Urinary bladder (tissue), 4 donors: ENCODE results near the gene USP2. TPM values are rescaled to one million over a fixed set of nuclear protein-coding genes. Genes with fewer than 3 reads are reported as not detected.

Experiments used
- DNase-seq: peaks from one replicate; pipeline ENCODE4 v3.0.0-alpha.2; 2015; ENCODE audit errors: extremely low spot score
- H3K27ac ChIP-seq: one replicate; pipeline ENCODE4 v1.5.1; 2013; ENCODE audit warnings: low read depth, mild to moderate bottlenecking, moderate library complexity
- H3K36me3 ChIP-seq: one replicate; pipeline ENCODE4 v1.6.1; 2013; ENCODE audit warnings: mild to moderate bottlenecking, moderate library complexity; ENCODE audit not compliant: insufficient read depth
- H3K4me1 ChIP-seq: one replicate; pipeline ENCODE4 v1.6.1; 2013; ENCODE audit warnings: mild to moderate bottlenecking, moderate library complexity; ENCODE audit not compliant: insufficient read depth
- H3K4me3 ChIP-seq: one replicate; pipeline ENCODE4 v1.5.1; 2013; ENCODE audit warnings: low read depth, low read length
- WGBS: extraction: QIAGEN DNeasy Blood & Tissue Kit; methylation state at CpG from one replicate; pipeline ENCODE4 v1.1.7; 2013; 5-methylcytosine and 5-hydroxymethylcytosine counted together
- polyA plus RNA-seq: library from polyadenylated mRNA; stranded (reverse); fragments of 200-250 nt; gene quantifications from one replicate; pipeline ENCODE4 v1.2.3, GENCODE V29; 2013
- total RNA-seq: library from RNA; depleted of rRNA; stranded (reverse); fragments of >200 nt; gene quantifications from one replicate; pipeline ENCODE4 v1.2.3, GENCODE V29; 2014
- donor health status: healthy with polysubstance abuse.
- donor health status: healthy.

The USP2 gene
- total and polyA plus RNA-seq, 2 donors, result 1.1 to 4.8 TPM

- WGBS, result 88% methylated on average over 10 of the region's 10 CpGs
- H3K36me3 ChIP-seq, result no peaks in the 10 kb centered on the region
- DNase-seq, result no peak
- H3K27ac ChIP-seq, result no peak overlapping the region
- H3K4me1 ChIP-seq, result no peaks in the 10 kb centered on the region
- H3K4me3 ChIP-seq, result no peak overlapping the region
Observed at GRCh38 chr11:119359365-119360214, 21.9 kb downstream of the USP2 start.

GRCh38 chr11:119357074-119357473 lies 24.4 kb downstream of the USP2 start:
- Histone ChIP-seq H3K4me3 (peak overlapping the region; percentile 12), H3K36me3 (no peaks in the 10 kb centered on the region), H3K27ac (no peak overlapping the region), H3K4me1 (no peaks in the 10 kb centered on the region)
- DNase-seq, result no peak
- WGBS, result 41% methylated on average over 13 of the region's 13 CpGs

GRCh38 chr11:119356349-119357031 lies 25.0 kb downstream of the USP2 start:
- Histone ChIP-seq H3K27ac (peak overlapping the region; percentile 43), H3K36me3 (no peaks in the 10 kb centered on the region), H3K4me3 (peak overlapping the region; percentile 12), H3K4me1 (no peaks in the 10 kb centered on the region)
- peak; percentile 63 for DNase-seq
- WGBS, result 7% methylated on average over 54 of the region's 54 CpGs

GRCh38 chr11:119355091-119355843 lies 26.2 kb downstream of the USP2 start:
- WGBS, result 81% methylated on average over 9 of the region's 9 CpGs
- Histone ChIP-seq H3K4me1 (no peaks in the 10 kb centered on the region), H3K27ac (no peak overlapping the region), H3K36me3 (no peaks in the 10 kb centered on the region), H3K4me3 (no peak overlapping the region)
- DNase-seq, result no peak

- 36% methylated on average over 4 of the region's 4 CpGs for WGBS
- no peak overlapping the region for H3K27ac ChIP-seq
- no peak overlapping the region for H3K4me3 ChIP-seq
- no peak for DNase-seq
- H3K36me3 ChIP-seq, result no peaks in the 10 kb centered on the region
- H3K4me1 ChIP-seq, result no peaks in the 10 kb centered on the region
Observed at GRCh38 chr11:119352857-119353260, 28.6 kb downstream of the USP2 start.

GRCh38 chr11:119351232-119351631 lies 30.3 kb downstream of the USP2 start:
- no peaks in the 10 kb centered on the region for H3K4me1 ChIP-seq
- 94% methylated on average over 1 of the region's 2 CpGs for WGBS
- no peak overlapping the region for H3K27ac ChIP-seq
- no peak overlapping the region for H3K4me3 ChIP-seq
- no peaks in the 10 kb centered on the region for H3K36me3 ChIP-seq
- DNase-seq, result no peak

- 87% methylated on average over 6 of the region's 6 CpGs for WGBS
- DNase-seq, result no peak
- no peak overlapping the region for H3K27ac ChIP-seq
- no peaks in the 10 kb centered on the region for H3K36me3 ChIP-seq
- H3K4me3 ChIP-seq, result no peak overlapping the region
- H3K4me1 ChIP-seq, result no peaks in the 10 kb centered on the region
Observed at GRCh38 chr11:119350302-119350701, 31.2 kb downstream of the USP2 start.

- no peak for DNase-seq
- no peak overlapping the region for H3K4me3 ChIP-seq
- no peak overlapping the region for H3K27ac ChIP-seq
- 74% methylated on average over 16 of the region's 16 CpGs for WGBS
- no peaks in the 10 kb centered on the region for H3K4me1 ChIP-seq
- no peaks in the 10 kb centered on the region for H3K36me3 ChIP-seq
Observed at GRCh38 chr11:119347940-119348605, 33.4 kb downstream of the USP2 start.

- 67% methylated on average over 2 of the region's 2 CpGs for WGBS
- Histone ChIP-seq H3K36me3 (no peaks in the 10 kb centered on the region), H3K4me3 (no peak overlapping the region), H3K27ac (no peak overlapping the region), H3K4me1 (no peaks in the 10 kb centered on the region)
- DNase-seq, result no peak
Observed at GRCh38 chr11:119347242-119347641, 34.2 kb downstream of the USP2 start.

- Histone ChIP-seq H3K4me3 (no peak within 1 kb of the TSS), H3K36me3 (no peaks in the 10 kb centered on the region), H3K4me1 (no peaks in the 10 kb centered on the region), H3K27ac (no peak within 1 kb of the TSS)
- DNase-seq, result no peak
- 74% methylated on average over 6 of the region's 6 CpGs for WGBS
Observed at GRCh38 chr11:119346605-119347004, 34.9 kb downstream of the USP2 start, which contains the start of gene MFRP. Gene MFRP (minus strand): TSS chr11:119346705. CDS start chr11:119346513, 192 bp downstream.

GRCh38 chr11:119345685-119346084 lies 35.8 kb downstream of the USP2 start:
- H3K4me1 ChIP-seq, result no peaks in the 10 kb centered on the region
- no peaks in the 10 kb centered on the region for H3K36me3 ChIP-seq
- DNase-seq, result no peak
- no peak overlapping the region for H3K27ac ChIP-seq
- H3K4me3 ChIP-seq, result no peak overlapping the region
- WGBS, result 84% methylated on average over 12 of the region's 12 CpGs

- no peaks in the 10 kb centered on the region for H3K36me3 ChIP-seq
- 86% methylated on average over 14 of the region's 14 CpGs for WGBS
- no peak overlapping the region for H3K4me3 ChIP-seq
- DNase-seq, result no peak
- no peak overlapping the region for H3K27ac ChIP-seq
- H3K4me1 ChIP-seq, result no peaks in the 10 kb centered on the region
Observed at GRCh38 chr11:119344291-119345010, 37.0 kb downstream of the USP2 start.

- Histone ChIP-seq H3K4me1 (no peaks in the 10 kb centered on the region), H3K27ac (no peak overlapping the region), H3K36me3 (no peaks in the 10 kb centered on the region), H3K4me3 (no peak overlapping the region)
- 83% methylated on average over 7 of the region's 7 CpGs for WGBS
- no peak for DNase-seq
Observed at GRCh38 chr11:119343726-119344125, 37.8 kb downstream of the USP2 start.
